ENCODE data around the gene LRIT2.
"Not testable (repeated sequence)": the region's sequence is repeated elsewhere in the genome, so short reads cannot be mapped to it uniquely, and the experiment has no call there.

Gene LRIT2

DNA sequence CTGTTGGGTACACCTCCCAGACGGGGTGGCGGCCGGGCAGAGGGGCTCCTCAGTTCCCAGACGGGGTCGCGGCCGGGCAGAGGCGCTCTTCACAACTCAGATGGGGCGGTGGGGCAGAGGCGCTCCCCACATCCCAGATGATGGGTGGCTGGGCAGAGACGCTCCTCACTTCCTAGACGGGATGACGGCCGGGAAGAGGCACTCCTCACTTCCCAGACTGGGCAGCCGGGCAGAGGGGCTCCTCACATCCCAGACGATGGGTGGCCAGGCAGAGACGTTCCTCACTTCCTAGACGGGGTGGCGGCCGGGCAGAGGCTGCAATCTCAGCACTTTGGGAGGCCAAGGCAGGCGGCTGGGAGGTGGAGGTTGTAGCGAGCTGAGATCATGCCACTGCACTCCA is 45.0 kb downstream of the LRIT2 start:
- DNase-seq = not testable (repeated sequence)

DNA sequence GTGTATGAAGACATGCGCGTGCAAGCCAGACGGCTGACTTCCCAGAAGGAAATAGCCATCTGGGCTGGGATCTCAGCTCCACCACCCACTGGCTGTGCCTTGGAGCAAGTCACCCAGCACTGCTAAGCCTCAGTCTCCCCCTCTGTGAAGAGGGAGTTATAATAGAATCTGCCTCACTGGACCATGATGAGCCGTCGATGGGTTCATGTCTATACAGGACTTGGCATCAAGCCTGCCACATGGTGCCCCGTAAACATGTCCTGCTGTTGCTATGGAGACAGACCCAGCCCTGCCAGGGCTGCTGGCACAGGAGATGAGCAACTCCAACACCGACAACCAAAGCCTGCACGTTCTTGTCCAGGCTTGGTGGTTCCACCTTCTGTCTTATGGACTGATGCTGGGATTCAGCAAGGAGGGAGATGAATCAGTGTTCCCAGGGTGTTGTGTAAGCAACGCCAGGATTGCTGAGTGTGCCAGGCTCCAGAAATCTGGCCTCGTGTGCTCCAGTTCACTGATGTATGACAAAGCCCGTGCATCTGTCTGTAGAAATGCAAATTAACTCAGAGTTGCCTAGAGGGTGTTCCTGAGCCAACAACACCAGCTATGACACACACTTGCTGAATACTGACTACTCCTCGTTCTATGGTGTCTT is 46.2 kb downstream of the LRIT2 start:
- DNase-seq = no peak

DNA sequence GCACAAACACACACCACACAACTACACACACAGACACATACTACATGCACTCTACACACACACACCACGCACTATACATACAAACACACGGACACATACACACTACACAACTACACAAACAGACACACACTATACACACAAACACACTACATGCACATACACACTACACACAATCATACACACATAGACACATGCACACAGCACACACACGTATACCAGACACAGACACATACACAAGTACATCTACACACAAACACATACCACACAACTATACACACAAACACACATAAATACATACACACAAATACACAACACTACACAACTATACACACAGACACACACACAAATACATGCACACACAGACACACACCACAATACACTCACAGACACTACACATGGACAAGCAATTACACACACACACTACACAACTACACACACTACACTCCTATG is 47.2 kb downstream of the LRIT2 start:
- no peak for DNase-seq

DNA sequence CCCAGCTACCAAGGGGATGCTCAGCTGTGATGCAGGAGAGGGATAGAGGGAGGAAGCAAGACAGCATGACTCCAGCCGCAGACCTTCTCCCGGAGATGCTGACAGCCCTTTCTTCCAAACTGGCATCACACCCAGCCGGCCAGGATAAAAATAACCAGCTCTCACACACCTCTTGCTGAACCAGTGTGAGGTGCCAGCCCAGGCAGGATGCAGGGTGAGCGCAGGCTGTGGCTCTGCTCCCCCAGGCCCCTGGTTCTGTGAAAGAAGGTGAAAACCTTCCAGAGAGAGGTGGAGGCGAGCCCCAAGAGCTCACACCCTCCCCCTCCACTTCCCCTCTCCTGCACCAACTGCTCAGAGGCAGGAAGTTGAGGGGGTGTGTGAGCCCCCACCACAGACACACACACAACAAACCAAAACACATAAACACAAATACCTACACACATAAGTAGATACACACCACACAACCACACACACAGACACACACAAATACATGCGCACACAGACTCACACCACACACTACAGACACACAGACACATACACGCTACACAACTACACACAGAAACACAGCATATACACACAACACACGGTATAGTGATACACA is 47.7 kb downstream of the LRIT2 start:
- no peak for DNase-seq

DNA sequence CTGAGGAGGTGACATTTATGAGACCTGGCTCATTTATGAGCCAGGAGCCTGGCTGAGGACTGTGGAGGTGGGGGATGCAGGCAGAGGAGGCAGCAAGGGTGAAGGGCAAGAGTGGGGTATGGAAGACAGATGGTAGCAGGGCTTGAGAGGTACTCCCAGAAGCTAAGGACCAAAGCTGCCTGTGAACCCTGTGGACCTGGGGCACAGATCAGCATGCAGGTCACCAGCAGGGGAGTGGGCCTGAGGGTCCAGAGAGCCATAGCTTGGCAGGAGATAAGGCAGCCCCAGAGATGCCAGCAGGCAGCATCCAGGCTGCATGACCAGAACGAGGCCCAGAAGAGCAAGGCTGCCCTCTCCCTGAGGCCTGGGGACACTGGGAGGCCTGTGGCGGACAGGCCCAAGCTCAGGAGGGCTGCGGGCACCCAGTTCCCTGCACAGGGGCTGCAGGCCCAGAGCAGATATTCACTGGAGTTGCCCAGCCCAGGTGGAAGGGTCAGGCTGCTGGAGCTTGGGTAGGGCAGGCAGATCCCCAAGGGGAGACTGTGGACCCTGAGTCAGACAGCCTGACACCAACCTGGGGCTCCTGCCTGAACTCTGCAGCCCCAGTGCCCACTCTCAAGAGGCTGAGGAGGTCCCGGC is 48.4 kb downstream of the LRIT2 start:
- DNase-seq = no peak

DNA sequence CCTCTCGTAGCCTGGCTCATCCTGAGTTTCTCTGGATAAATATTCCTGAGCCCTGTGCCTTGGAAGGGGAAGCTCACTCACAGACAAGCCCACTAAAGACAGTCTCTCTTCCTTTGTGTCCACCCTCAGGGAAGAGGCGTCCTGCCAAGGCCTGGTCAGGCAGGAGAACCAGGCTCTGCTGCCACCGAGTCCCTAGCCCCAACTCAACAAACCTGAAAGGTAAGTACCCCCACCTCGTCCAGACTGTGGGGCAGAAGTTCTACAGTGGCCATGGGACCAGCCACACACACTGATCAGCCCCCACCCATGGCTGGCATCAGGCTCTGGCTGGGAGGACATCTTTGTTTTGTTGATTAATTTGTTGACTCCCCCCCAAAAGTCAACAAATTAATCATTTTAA is 49.0 kb downstream of the LRIT2 start:
- DNase-seq = no peak

DNA sequence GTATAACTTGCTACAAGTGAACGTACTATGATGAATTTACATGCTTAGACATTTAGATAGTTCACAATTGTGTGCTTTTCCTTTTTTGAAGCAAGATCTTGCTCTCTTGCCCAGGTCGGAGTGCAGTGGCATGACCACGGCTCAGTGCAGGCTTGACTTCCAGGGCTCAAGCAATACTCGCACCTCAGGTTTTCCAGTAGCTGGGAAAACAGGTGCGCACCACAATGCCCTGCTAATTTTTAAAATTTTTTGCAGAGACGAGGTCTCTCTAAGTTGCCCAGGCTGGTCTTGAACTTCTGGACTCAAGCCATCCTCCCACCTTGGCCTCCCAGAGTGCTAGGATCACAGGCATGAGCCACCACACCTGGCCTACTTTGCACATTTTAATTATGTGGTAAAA is 49.9 kb downstream of the LRIT2 start:
- no peak for DNase-seq

DNA sequence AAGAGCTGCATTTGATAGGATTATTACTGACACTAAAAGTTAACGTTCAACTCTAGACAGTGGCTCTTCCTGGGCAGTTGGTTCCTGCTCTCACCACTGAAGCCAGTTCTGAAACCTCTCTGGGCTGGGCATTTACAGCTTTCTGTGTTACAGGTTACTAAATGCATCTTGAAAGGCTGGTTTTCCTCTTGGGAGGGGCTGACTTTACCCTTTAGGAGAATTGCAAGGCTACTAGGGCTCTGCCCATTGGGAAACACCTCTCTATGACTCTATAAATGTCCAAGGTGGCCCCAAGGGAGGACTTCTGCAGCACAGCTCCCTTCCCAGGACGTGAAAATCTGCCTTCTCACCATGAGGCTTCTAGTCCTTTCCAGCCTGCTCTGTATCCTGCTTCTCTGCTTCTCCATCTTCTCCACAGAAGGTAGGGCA is 51.8 kb downstream of the LRIT2 start, which contains the start of gene GPR15LG:
TSS of gene GPR15LG (plus strand) at position 301 of the 429 bp plus-strand sequence. CDS start at position 352, 51 bp downstream.
- no peak for DNase-seq

DNA sequence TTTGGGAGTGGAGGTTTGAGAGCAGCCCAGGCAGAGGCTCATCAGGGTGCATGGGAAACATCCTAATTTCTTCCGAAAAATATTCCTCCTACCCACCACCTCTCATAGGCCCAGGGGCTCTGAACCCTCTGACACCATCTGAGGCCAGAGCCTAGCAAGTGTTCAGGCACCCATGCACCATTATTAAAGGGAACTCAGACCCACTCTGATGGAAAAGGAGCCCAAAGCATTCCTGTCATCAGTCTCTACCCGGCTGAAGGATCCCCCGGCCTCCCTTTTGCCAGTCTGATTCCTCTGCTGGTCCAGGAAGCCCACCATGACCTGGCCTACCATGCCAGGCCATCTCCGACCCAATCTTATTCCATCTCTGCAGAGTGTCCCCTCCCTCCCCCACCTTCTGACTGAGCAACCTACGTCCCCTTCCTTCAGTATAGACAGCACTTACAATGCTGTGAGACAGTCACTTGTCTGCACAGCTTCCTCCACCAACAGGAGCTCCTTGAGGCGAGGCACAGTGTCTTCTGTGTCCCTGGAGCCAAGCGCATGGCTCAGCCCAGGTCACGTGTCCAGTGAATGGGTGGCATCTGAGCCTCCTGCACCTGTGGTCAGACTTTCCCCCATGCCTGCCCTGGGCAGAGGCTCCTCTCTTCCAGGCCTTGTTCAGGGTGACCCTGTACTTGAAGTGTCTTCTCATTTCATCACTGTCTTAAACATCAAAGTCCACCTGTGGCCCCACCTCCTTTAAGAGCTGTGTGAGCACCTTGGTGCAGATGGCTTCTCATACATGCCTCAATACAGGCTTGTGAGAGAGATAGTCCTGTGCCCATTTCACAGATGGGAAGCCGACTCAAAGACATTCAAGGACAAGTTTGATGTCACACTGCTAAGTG is 52.6 kb downstream of the LRIT2 start:
- DNase-seq = no peak

DNA sequence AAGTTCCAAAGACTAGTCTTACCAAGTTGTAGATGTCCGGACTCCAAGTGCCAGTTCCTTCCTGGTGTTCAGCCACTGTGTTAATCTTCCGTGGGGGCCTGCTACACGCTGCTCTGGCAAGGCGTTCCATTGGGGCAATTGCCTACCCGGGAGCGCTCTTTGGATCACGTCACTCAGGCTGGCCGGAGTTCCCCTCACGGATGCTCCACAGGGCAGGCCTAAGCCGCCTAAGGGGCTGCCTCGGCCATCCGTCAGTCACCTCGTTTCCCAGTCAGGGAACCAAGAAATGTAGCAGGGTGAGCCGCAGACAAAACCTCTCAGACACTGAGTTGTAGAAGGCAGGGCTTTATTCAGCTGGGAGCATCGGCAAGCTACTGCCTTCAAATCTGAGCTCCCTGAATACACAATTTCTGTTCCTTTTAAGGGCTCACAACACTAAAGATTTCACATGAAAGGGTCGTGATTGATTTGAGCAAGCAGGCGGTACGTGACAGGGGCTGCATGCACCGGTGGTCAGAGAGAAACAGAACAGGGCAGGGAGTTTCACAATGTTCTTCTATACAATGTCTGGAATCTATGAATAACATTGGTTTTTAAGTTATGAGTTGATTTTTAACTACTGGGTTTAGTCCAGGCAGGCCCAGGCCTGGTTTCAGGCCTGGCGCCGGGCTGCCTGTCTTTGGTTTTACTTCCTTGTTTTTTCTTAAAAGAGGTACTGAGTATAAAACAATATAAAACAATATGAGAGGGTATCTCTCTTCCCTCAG is 53.5 kb downstream of the LRIT2 start:
- not testable (repeated sequence) for DNase-seq

DNA sequence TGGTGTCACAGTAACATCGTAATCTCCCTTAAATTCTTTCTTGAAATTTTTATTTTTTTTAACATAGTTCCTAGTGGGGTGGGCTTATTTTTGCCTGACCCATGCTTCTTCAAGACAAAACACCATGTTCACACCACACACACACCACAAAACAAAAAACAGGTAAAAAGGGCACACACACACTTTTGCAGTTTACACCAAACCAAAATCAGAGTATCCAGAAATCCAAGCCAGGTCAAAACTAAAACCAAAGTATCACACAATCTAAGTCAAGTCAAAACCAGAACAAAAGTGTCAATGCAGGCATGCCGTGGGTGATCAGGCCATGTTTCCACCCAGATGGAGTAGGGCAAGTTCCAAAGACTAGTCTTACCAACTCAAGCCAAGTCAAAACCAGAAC is 54.1 kb downstream of the LRIT2 start:
- DNase-seq = not testable (repeated sequence)

Measured in KG1 (cell line).